ENCODE data around the gene PMM1. TPM values are rescaled to one million over a fixed set of nuclear protein-coding genes. Genes with fewer than 3 reads are reported as not detected.

Gene PMM1
- total RNA-seq, 1 experiment from 2014 or later = 19.8 TPM

- no peak overlapping the region for H4K5ac ChIP-seq (ENCODE audit: insufficient read length, low read depth, low read length)
- H2BK5ac ChIP-seq (ENCODE audit: insufficient read length, low read length) = no peak overlapping the region
- DNase-seq = no peak
- no peak overlapping the region for H3K14ac ChIP-seq (ENCODE audit: insufficient read depth, low read length)
- H3K4me2 ChIP-seq (ENCODE audit: insufficient read depth, insufficient read length, low read length) = no peak overlapping the region
- H3K27me3 ChIP-seq (ENCODE audit: insufficient read depth, low read length) = no peaks in the 10 kb centered on the region
- H3K23me2 ChIP-seq (ENCODE audit: insufficient read length, low read depth, low read length, poor library complexity, severe bottlenecking) = peaks cover 7% of the 10 kb centered on the region
- no peak overlapping the region for H3K23ac ChIP-seq (ENCODE audit: insufficient read length, low read depth, low read length)
- H3K4me1 ChIP-seq (ENCODE audit: insufficient read depth, low read length) = no peaks in the 10 kb centered on the region
- no peak overlapping the region for H3K9ac ChIP-seq (ENCODE audit: extremely low read depth, insufficient read length, low read length)
- H4K91ac ChIP-seq (ENCODE audit: insufficient read length, low read depth, low read length) = no peak overlapping the region
- no peaks in the 10 kb centered on the region for H3K79me2 ChIP-seq (ENCODE audit: insufficient read depth, low read length)
- no peak overlapping the region for H3T11ph ChIP-seq (ENCODE audit: low read length)
- TF ChIP-seq CTCF (conservative IDR thresholded peaks at IDR 0.05) = no peak
- no peak overlapping the region for H2BK12ac ChIP-seq (ENCODE audit: insufficient read length, low read depth, low read length)
- H2BK20ac ChIP-seq (ENCODE audit: low read depth, low read length, poor library complexity, severe bottlenecking) = no peak overlapping the region
- no peak overlapping the region for H3K56ac ChIP-seq (ENCODE audit: insufficient read length, low read depth, low read length)
- H3K18ac ChIP-seq (ENCODE audit: insufficient read length, low read depth, low read length) = no peak overlapping the region
- H3K27ac Mint-ChIP-seq = no peak overlapping the region; a peak in 1 of 7 replicates
- no CpG with 5 or more reads among the region's 7 CpGs for WGBS (ENCODE audit: extremely low coverage, insufficient read length, low lambda C conversion rate)
- H2AFZ ChIP-seq (ENCODE audit: low read length) = no peak overlapping the region
- no peaks in the 10 kb centered on the region for H3K9me3 Mint-ChIP-seq
- no peak overlapping the region for H2BK120ac ChIP-seq (ENCODE audit: low read depth, low read length, poor library complexity, severe bottlenecking)
- H2BK15ac ChIP-seq (ENCODE audit: low read depth, low read length) = no peak overlapping the region
- no peaks in the 10 kb centered on the region for H3K9me3 ChIP-seq (ENCODE audit: control insufficient read depth, low read depth, low read length)
- H3K27ac ChIP-seq (ENCODE audit: insufficient read length, low read depth, low read length) = no peak overlapping the region
- no peak overlapping the region for H3K4ac ChIP-seq (ENCODE audit: low read depth, low read length)
- peaks cover 6 to 16% of the 10 kb centered on the region in 2 experiments for H3K4me1 Mint-ChIP-seq
- H4K8ac ChIP-seq (replicated peaks; ENCODE audit: insufficient read length, low read depth, low read length) = no peak overlapping the region
- no peak overlapping the region for H2AK5ac ChIP-seq (ENCODE audit: insufficient read length, low read length)
- peaks cover 0 to 14% (median 4%) of the 10 kb centered on the region in 3 experiments; a peak in 4 of 7 replicates for H3K36me3 Mint-ChIP-seq (ENCODE audit: insufficient read depth in 1 of 3, low read depth in 3 of 3)
- H3K27me3 Mint-ChIP-seq (ENCODE audit: low read depth) = peaks cover 3% of the 10 kb centered on the region
- H3K4me3 Mint-ChIP-seq = no peak overlapping the region
- H4K20me1 ChIP-seq (ENCODE audit: control insufficient read depth, insufficient read depth, insufficient read length) = no peaks in the 10 kb centered on the region
- H3K79me1 ChIP-seq (ENCODE audit: insufficient read depth, low read depth, low read length, poor library complexity, severe bottlenecking) = no peaks in the 10 kb centered on the region
Observed at GRCh38 chr22:41585898-41586297, 3.7 kb downstream of the PMM1 start.
